Head of caudate nucleus (tissue), 42 donors: Measurements from ENCODE around the gene PHACTR3.

Experiments
- DNase-seq, 42 donors: peaks; one replicate each; pipeline versions ENCODE4 v3.0.0 to v3.0.0-alpha.2; 2020 to 2021; ENCODE audit warnings: mixed read lengths in 7 of 42
- intact Hi-C: fragments of 100-400 bp; cut with DNase I; formaldehyde crosslinking; loops from one replicate; pipeline ENCODE4 v1.15.0; 2022

Gene PHACTR3

GRCh38 chr20:59697068-59697467 lies 92.7 kb downstream of the PHACTR3 start:
- intact Hi-C loops, result no loop called here
- peak in 1 of 42 donors; percentile 41 for DNase-seq

- DNase-seq, result no peak
- intact Hi-C loops, result no loop called here
Observed at GRCh38 chr20:59698598-59698997, 94.3 kb downstream of the PHACTR3 start.

- intact Hi-C loops, result no loop called here
- peak in 1 of 42 donors; percentile 21 for DNase-seq
Observed at GRCh38 chr20:59701236-59701635, 96.9 kb downstream of the PHACTR3 start.

- intact Hi-C loops, result no loop called here
- DNase-seq, result no peak
Observed at GRCh38 chr20:59703046-59703445, 98.7 kb downstream of the PHACTR3 start.

- intact Hi-C loops, result no loop called here
- DNase-seq, result peak in 1 of 42 donors; percentile 34
Observed at GRCh38 chr20:59705651-59706399, 101.5 kb downstream of the PHACTR3 start.

- intact Hi-C loops, result no loop called here
- DNase-seq, result peak in 1 of 42 donors; percentile 31
Observed at GRCh38 chr20:59706400-59706693, 102.0 kb downstream of the PHACTR3 start.

GRCh38 chr20:59708326-59708725 lies 104.0 kb downstream of the PHACTR3 start:
- intact Hi-C loops, result no loop called here
- DNase-seq, result peak in 1 of 42 donors; percentile 34

GRCh38 chr20:59709636-59710035 lies 105.3 kb downstream of the PHACTR3 start:
- intact Hi-C loops, result no loop called here
- DNase-seq, result peak in 1 of 42 donors; percentile 41

- peak in 1 of 42 donors; percentile 36 for DNase-seq
- intact Hi-C loops, result no loop called here
Observed at GRCh38 chr20:59718071-59718470, 113.7 kb downstream of the PHACTR3 start.

- peak in 4 of 42 donors; percentile 43 to 57 (median 48) for DNase-seq
- intact Hi-C loops, result no loop called here
Observed at GRCh38 chr20:59718751-59719150, 114.4 kb downstream of the PHACTR3 start.

- intact Hi-C loops, result no loop called here
Observed at GRCh38 chr20:59720013-59720412, 115.7 kb downstream of the PHACTR3 start.

GRCh38 chr20:59721386-59721785 lies 117.0 kb downstream of the PHACTR3 start:
- peak in 1 of 42 donors; percentile 36 for DNase-seq
- intact Hi-C loops, result no loop called here

More at GRCh38 chr20:59720013-59720412, 115.7 kb downstream of the PHACTR3 start:
- peak in 1 of 42 donors; percentile 26 for DNase-seq

- intact Hi-C loops, result no loop called here
- DNase-seq, result peak in 2 of 42 donors; percentile 14 to 43
Observed at GRCh38 chr20:59723108-59723500, 118.8 kb downstream of the PHACTR3 start.

- intact Hi-C loops, result no loop called here
- DNase-seq, result peak in 2 of 42 donors; percentile 5 to 40
Observed at GRCh38 chr20:59723607-59724456, 119.5 kb downstream of the PHACTR3 start.

- intact Hi-C loops, result no loop called here
Observed at GRCh38 chr20:59724457-59725366, 120.4 kb downstream of the PHACTR3 start.

GRCh38 chr20:59725476-59726280 lies 121.3 kb downstream of the PHACTR3 start:
- intact Hi-C loops, result no loop called here
- DNase-seq, result peak in 5 of 42 donors; percentile 37 to 63 (median 44)

More at GRCh38 chr20:59724457-59725366, 120.4 kb downstream of the PHACTR3 start:
- peak in 2 of 42 donors; percentile 4 to 21 for DNase-seq

- peak in 3 of 42 donors; percentile 13 to 42 (median 40) for DNase-seq
- intact Hi-C loops, result no loop called here
Observed at GRCh38 chr20:59726281-59726595, 121.9 kb downstream of the PHACTR3 start.

- peak in 4 of 42 donors; percentile 8 to 28 (median 14) for DNase-seq
- intact Hi-C loops, result no loop called here
Observed at GRCh38 chr20:59728722-59729430, 124.5 kb downstream of the PHACTR3 start.
